ENCODE data around the gene SCAF11.

The SCAF11 gene

GRCh38 chr12:45980540-45980939, 9.8 kb downstream of the SCAF11 start:
- in situ Hi-C loops (cut with HindIII; ENCODE audit: low sequenced_read_pairs) = no loop called here

- in situ Hi-C loops (cut with HindIII; ENCODE audit: low sequenced_read_pairs) = no loop called here
Observed at GRCh38 chr12:45978108-45978507, 12.3 kb downstream of the SCAF11 start.

- in situ Hi-C loops (cut with HindIII; ENCODE audit: low sequenced_read_pairs) = no loop called here
Observed at GRCh38 chr12:45977620-45978019, 12.8 kb downstream of the SCAF11 start.

- in situ Hi-C loops (cut with HindIII; ENCODE audit: low sequenced_read_pairs) = no loop called here
Observed at GRCh38 chr12:45975506-45975905, 14.9 kb downstream of the SCAF11 start.

- in situ Hi-C loops (cut with HindIII; ENCODE audit: low sequenced_read_pairs) = no loop called here
Observed at GRCh38 chr12:45974883-45975282, 15.5 kb downstream of the SCAF11 start.

- in situ Hi-C loops (cut with HindIII; ENCODE audit: low sequenced_read_pairs) = no loop called here
Observed at GRCh38 chr12:45974171-45974719, 16.1 kb downstream of the SCAF11 start.

GRCh38 chr12:45973526-45973925, 16.8 kb downstream of the SCAF11 start:
- in situ Hi-C loops (cut with HindIII; ENCODE audit: low sequenced_read_pairs) = no loop called here

GRCh38 chr12:45970391-45970790, 20.0 kb downstream of the SCAF11 start:
- in situ Hi-C loops (cut with HindIII; ENCODE audit: low sequenced_read_pairs) = no loop called here

GRCh38 chr12:45969084-45969483, 21.3 kb downstream of the SCAF11 start:
- in situ Hi-C loops (cut with HindIII; ENCODE audit: low sequenced_read_pairs) = no loop called here

GRCh38 chr12:45966486-45966885, 23.9 kb downstream of the SCAF11 start:
- in situ Hi-C loops (cut with HindIII; ENCODE audit: low sequenced_read_pairs) = no loop called here

GRCh38 chr12:45962553-45963325, 27.6 kb downstream of the SCAF11 start:
- in situ Hi-C loops (cut with HindIII; ENCODE audit: low sequenced_read_pairs) = no loop called here

- in situ Hi-C loops (cut with HindIII; ENCODE audit: low sequenced_read_pairs) = no loop called here
Observed at GRCh38 chr12:45959728-45960127, 30.6 kb downstream of the SCAF11 start.

- in situ Hi-C loops (cut with HindIII; ENCODE audit: low sequenced_read_pairs) = no loop called here
Observed at GRCh38 chr12:45959025-45959424, 31.3 kb downstream of the SCAF11 start.

GRCh38 chr12:45948546-45948945, 41.8 kb downstream of the SCAF11 start:
- in situ Hi-C loops (cut with HindIII; ENCODE audit: low sequenced_read_pairs) = no loop called here

- in situ Hi-C loops (cut with HindIII; ENCODE audit: low sequenced_read_pairs) = no loop called here
Observed at GRCh38 chr12:45946435-45946834, 43.9 kb downstream of the SCAF11 start.

GRCh38 chr12:45944771-45945170, 45.6 kb downstream of the SCAF11 start:
- in situ Hi-C loops (cut with HindIII; ENCODE audit: low sequenced_read_pairs) = no loop called here

- in situ Hi-C loops (cut with HindIII; ENCODE audit: low sequenced_read_pairs) = no loop called here
Observed at GRCh38 chr12:45939759-45940158, 50.6 kb downstream of the SCAF11 start.

- in situ Hi-C loops (cut with HindIII; ENCODE audit: low sequenced_read_pairs) = no loop called here
Observed at GRCh38 chr12:45938566-45938965, 51.8 kb downstream of the SCAF11 start.

- in situ Hi-C loops (cut with HindIII; ENCODE audit: low sequenced_read_pairs) = no loop called here
Observed at GRCh38 chr12:45934956-45935355, 55.4 kb downstream of the SCAF11 start.

- in situ Hi-C loops (cut with HindIII; ENCODE audit: low sequenced_read_pairs) = no loop called here
Observed at GRCh38 chr12:45933504-45933903, 56.9 kb downstream of the SCAF11 start.

GRCh38 chr12:45930369-45930768, 60.0 kb downstream of the SCAF11 start:
- in situ Hi-C loops (cut with HindIII; ENCODE audit: low sequenced_read_pairs) = no loop called here

- in situ Hi-C loops (cut with HindIII; ENCODE audit: low sequenced_read_pairs) = no loop called here
Observed at GRCh38 chr12:45928309-45928708, 62.1 kb downstream of the SCAF11 start.

GRCh38 chr12:45918818-45919217, 71.6 kb downstream of the SCAF11 start:
- in situ Hi-C loops (cut with HindIII; ENCODE audit: low sequenced_read_pairs) = no loop called here
